Trophoblast cell (in vitro differentiated cells and primary cell): ENCODE measurements around the gene CASZ1.

ENCODE experiments used
- DNase-seq, 2 donors: peaks; one replicate each; pipeline ENCODE4 v3.0.0-alpha.2; 2016
- H2AFZ ChIP-seq: 2 replicates; pipeline ENCODE4 v1.6.1; 2013; ENCODE audit warnings: low read length, moderate library complexity, mild to moderate bottlenecking; ENCODE audit not compliant: insufficient read depth, poor library complexity
- H2AK5ac ChIP-seq: 2 replicates; pipeline ENCODE4 v1.6.1; 2013; ENCODE audit warnings: mild to moderate bottlenecking, low read length
- H2BK120ac ChIP-seq: 2 replicates; pipeline ENCODE4 v1.6.1; 2013; ENCODE audit warnings: low read length, mild to moderate bottlenecking, moderate library complexity; ENCODE audit not compliant: insufficient read depth, poor library complexity
- H2BK12ac ChIP-seq: 2 replicates; pipeline ENCODE4 v1.6.1; 2013; ENCODE audit warnings: mild to moderate bottlenecking, low read length, moderate library complexity
- H2BK5ac ChIP-seq: 2 replicates; pipeline ENCODE4 v1.6.1; 2013; ENCODE audit warnings: low read length, low read depth, moderate library complexity, mild to moderate bottlenecking; ENCODE audit not compliant: poor library complexity
- H3K14ac ChIP-seq: 2 replicates; pipeline ENCODE4 v1.6.1; 2013; ENCODE audit warnings: mild to moderate bottlenecking, low read length
- H3K18ac ChIP-seq: 2 replicates; pipeline ENCODE4 v1.6.1; 2013; ENCODE audit warnings: mild to moderate bottlenecking, low read length
- H3K23ac ChIP-seq: 2 replicates; pipeline ENCODE4 v1.6.1; 2013; ENCODE audit warnings: low read length
- H3K27ac ChIP-seq: 2 replicates; pipeline ENCODE4 v1.5.1; 2013; ENCODE audit warnings: low read depth, mild to moderate bottlenecking, inconsistent platforms, low read length, moderate library complexity
- H3K27me3 ChIP-seq: 2 replicates; pipeline ENCODE4 v1.6.1; 2013; ENCODE audit warnings: inconsistent platforms, mild to moderate bottlenecking, low read length, moderate library complexity; ENCODE audit not compliant: insufficient read depth
- H3K36me3 ChIP-seq, 2 experiments: 1 replicate in 1 of 2; 2 replicates in 1 of 2; pipeline ENCODE4 v1.6.1; 2013; ENCODE audit warnings: low read length in 2 of 2, mild to moderate bottlenecking in 2 of 2, moderate library complexity in 1 of 2; ENCODE audit not compliant: insufficient read depth in 2 of 2, control insufficient read depth in 1 of 2
- H3K4ac ChIP-seq: 2 replicates; pipeline ENCODE4 v1.6.1; 2013; ENCODE audit warnings: low read depth, mild to moderate bottlenecking, low read length, moderate library complexity
- H3K4me1 ChIP-seq, 2 experiments: 1 replicate in 1 of 2; 2 replicates in 1 of 2; pipeline ENCODE4 v1.6.1; 2013; ENCODE audit warnings: low read length in 2 of 2, mild to moderate bottlenecking in 2 of 2, moderate library complexity in 1 of 2; ENCODE audit not compliant: insufficient read depth in 2 of 2, control insufficient read depth in 1 of 2
- H3K4me2 ChIP-seq: 2 replicates; pipeline ENCODE4 v1.6.1; 2013; ENCODE audit warnings: inconsistent platforms, mild to moderate bottlenecking, low read length, moderate library complexity
- H3K4me3 ChIP-seq: 2 replicates; pipeline ENCODE4 v1.5.1; 2013; ENCODE audit warnings: mild to moderate bottlenecking, low read depth, low read length, inconsistent platforms
- H3K79me1 ChIP-seq: one replicate; pipeline ENCODE4 v1.6.1; 2013; ENCODE audit warnings: low read length
- H3K79me2 ChIP-seq: 2 replicates; pipeline ENCODE4 v1.6.1; 2013; ENCODE audit warnings: low read length, mild to moderate bottlenecking; ENCODE audit not compliant: control insufficient read depth, insufficient read depth, poor library complexity
- H3K9ac ChIP-seq: 2 replicates; pipeline ENCODE4 v1.6.1; 2013; ENCODE audit warnings: mild to moderate bottlenecking, low read length
- H3K9me3 ChIP-seq: 2 replicates; pipeline ENCODE4 v1.6.1; 2013; ENCODE audit warnings: low read depth, mild to moderate bottlenecking, control low read depth, inconsistent platforms, low read length; ENCODE audit not compliant: insufficient read depth
- H4K12ac ChIP-seq: 2 replicates; pipeline ENCODE4 v1.6.1; 2013; ENCODE audit warnings: low read depth, mild to moderate bottlenecking, low read length, moderate library complexity
- H4K8ac ChIP-seq: 2 replicates; pipeline ENCODE4 v1.6.1; 2013; ENCODE audit warnings: low read depth, mild to moderate bottlenecking, low read length, moderate library complexity
- H4K91ac ChIP-seq: one replicate; pipeline ENCODE4 v1.6.1; 2013; ENCODE audit warnings: low read depth, mild to moderate bottlenecking, low read length, moderate library complexity
- WGBS: extraction: QIAGEN DNeasy Blood & Tissue Kit; methylation state at CpG from one replicate; pipeline ENCODE4 v1.1.7; 2013; ENCODE audit warnings: missing lambda C conversion rate; ENCODE audit not compliant: insufficient read length, insufficient coverage; ENCODE audit errors: extremely low coverage; 5-methylcytosine and 5-hydroxymethylcytosine counted together

CASZ1 gene

GRCh38 chr1:10644307-10645128 lies 151.9 kb downstream of the CASZ1 start:
- Histone ChIP-seq H3K14ac (no peak overlapping the region), H3K23ac (no peak overlapping the region), H3K79me1 (no peaks in the 10 kb centered on the region), H3K79me2 (no peaks in the 10 kb centered on the region), H3K4me1 (no peaks in the 10 kb centered on the region), H3K9me3 (peaks cover 9% of the 10 kb centered on the region), H3K27ac (no peak overlapping the region), H4K8ac (no peak overlapping the region), H3K9ac (no peak overlapping the region), H2AK5ac (no peak overlapping the region), H2BK5ac (no peak overlapping the region), H2AFZ (no peak overlapping the region), H4K91ac (no peak overlapping the region), H3K36me3 (no peaks in the 10 kb centered on the region), H3K27me3 (peaks cover 10% of the 10 kb centered on the region), H3K4ac (no peak overlapping the region), H3K4me2 (no peak overlapping the region), H3K4me3 (no peak overlapping the region), H2BK12ac (no peak overlapping the region), H4K12ac (no peak overlapping the region), H2BK120ac (no peak overlapping the region), H3K18ac (no peak overlapping the region)
- no peak for DNase-seq
- WGBS = no CpG with 5 or more reads among the region's 32 CpGs

GRCh38 chr1:10643607-10644306 lies 152.7 kb downstream of the CASZ1 start:
- WGBS = no CpG with 5 or more reads among the region's 17 CpGs
- Histone ChIP-seq H2BK5ac (no peak overlapping the region), H3K9ac (no peak overlapping the region), H3K79me1 (no peaks in the 10 kb centered on the region), H3K4me1 (no peaks in the 10 kb centered on the region), H4K8ac (no peak overlapping the region), H3K23ac (no peak overlapping the region), H3K9me3 (peaks cover 8% of the 10 kb centered on the region), H2BK120ac (no peak overlapping the region), H3K36me3 (no peaks in the 10 kb centered on the region), H2BK12ac (no peak overlapping the region), H3K4me3 (no peak overlapping the region), H2AK5ac (no peak overlapping the region), H3K27ac (no peak overlapping the region), H3K4ac (no peak overlapping the region), H3K4me2 (no peak overlapping the region), H2AFZ (no peak overlapping the region), H3K14ac (no peak overlapping the region), H4K12ac (no peak overlapping the region), H3K18ac (no peak overlapping the region), H3K79me2 (no peaks in the 10 kb centered on the region), H3K27me3 (peaks cover 12% of the 10 kb centered on the region), H4K91ac (no peak overlapping the region)
- no peak for DNase-seq

GRCh38 chr1:10642403-10643080 lies 153.9 kb downstream of the CASZ1 start:
- Histone ChIP-seq H3K14ac (no peak overlapping the region), H2AFZ (no peak overlapping the region), H3K4ac (no peak overlapping the region), H4K8ac (no peak overlapping the region), H3K9ac (no peak overlapping the region), H3K36me3 (no peaks in the 10 kb centered on the region), H2BK120ac (no peak overlapping the region), H4K12ac (no peak overlapping the region), H3K79me2 (no peaks in the 10 kb centered on the region), H2AK5ac (no peak overlapping the region), H3K27me3 (peaks cover 22% of the 10 kb centered on the region), H3K4me2 (no peak overlapping the region), H3K9me3 (peaks cover 8% of the 10 kb centered on the region), H3K4me1 (peaks cover 0 to 5% of the 10 kb centered on the region in 2 experiments), H2BK5ac (no peak overlapping the region), H4K91ac (no peak overlapping the region), H3K27ac (no peak overlapping the region), H3K23ac (no peak overlapping the region), H3K18ac (no peak overlapping the region), H2BK12ac (no peak overlapping the region), H3K4me3 (no peak overlapping the region), H3K79me1 (no peaks in the 10 kb centered on the region)
- WGBS = no CpG with 5 or more reads among the region's 31 CpGs
- no peak for DNase-seq

DNA sequence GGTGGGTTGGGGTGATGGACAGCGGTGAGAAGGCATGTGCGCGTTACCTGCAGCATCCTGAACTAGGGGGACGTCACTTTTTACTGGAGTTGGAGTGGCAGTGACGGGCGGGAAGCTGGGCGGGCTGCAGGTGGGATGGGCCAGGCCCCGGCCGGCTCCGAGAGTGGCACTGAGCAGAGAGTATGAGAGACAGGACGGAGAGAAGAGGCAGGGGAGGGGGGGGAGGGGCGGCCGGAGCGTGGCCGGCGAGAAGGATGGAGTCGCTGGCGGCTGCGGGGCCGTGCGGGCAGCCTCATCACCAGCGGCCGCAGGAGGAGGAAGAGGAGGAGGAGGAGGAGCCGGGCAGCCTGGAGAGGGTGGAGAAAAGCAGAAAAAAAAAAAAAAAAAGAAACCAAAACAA lies 154.5 kb downstream of the CASZ1 start:
- Histone ChIP-seq H2BK5ac (no peak overlapping the region), H2AFZ (no peak overlapping the region), H3K79me2 (no peaks in the 10 kb centered on the region), H3K4me3 (no peak overlapping the region), H4K91ac (no peak overlapping the region), H3K4ac (no peak overlapping the region), H3K18ac (no peak overlapping the region), H3K36me3 (no peaks in the 10 kb centered on the region), H2BK12ac (no peak overlapping the region), H3K9ac (no peak overlapping the region), H3K27me3 (peaks cover 26% of the 10 kb centered on the region), H3K14ac (no peak overlapping the region), H2AK5ac (no peak overlapping the region), H3K9me3 (peaks cover 8% of the 10 kb centered on the region), H3K79me1 (no peaks in the 10 kb centered on the region), H3K23ac (no peak overlapping the region), H4K12ac (no peak overlapping the region), H2BK120ac (no peak overlapping the region), H3K27ac (no peak overlapping the region), H3K4me2 (no peak overlapping the region), H3K4me1 (peaks cover 0 to 5% of the 10 kb centered on the region in 2 experiments), H4K8ac (no peak overlapping the region)
- WGBS = no CpG with 5 or more reads among the region's 24 CpGs
- DNase-seq = no peak
